Loucy (cell line): ENCODE data around the gene RBPJL.

Experiments used
- H2AFZ ChIP-seq: fragments of 200-600 bp; sonication (generic); 2 replicates; pipeline ENCODE4 v1.6.0; 2016; ENCODE audit warnings: antibody characterized with exemption, mild to moderate bottlenecking, low read length, moderate library complexity
- H3F3A ChIP-seq: fragments of 200-600 bp; 2 replicates; pipeline ENCODE4 v1.6.0; 2016; ENCODE audit warnings: antibody characterized with exemption, low read depth, mild to moderate bottlenecking
- H3K27me3 ChIP-seq: fragments of 200-600 bp; sonication (generic); 2 replicates; pipeline ENCODE4 v1.6.1; 2014; ENCODE audit warnings: low read length, mild to moderate bottlenecking; ENCODE audit not compliant: insufficient read depth, poor library complexity, severe bottlenecking
- H3K36me3 ChIP-seq: fragments of 200-600 bp; sonication (generic); 2 replicates; pipeline ENCODE4 v1.6.1; 2016; ENCODE audit warnings: low read length; ENCODE audit not compliant: insufficient read depth
- H3K4me1 ChIP-seq: fragments of 200-600 bp; sonication (generic); 2 replicates; pipeline ENCODE4 v1.5.1; 2014; ENCODE audit warnings: low read length, mild to moderate bottlenecking; ENCODE audit not compliant: insufficient read depth, poor library complexity, severe bottlenecking
- H3K4me2 ChIP-seq: fragments of 200-600 bp; sonication (generic); 2 replicates; pipeline ENCODE4 v1.6.0; 2014; ENCODE audit warnings: antibody characterized with exemption, low read length, low read depth, mild to moderate bottlenecking; ENCODE audit not compliant: poor library complexity, severe bottlenecking
- H3K4me3 ChIP-seq: fragments of 200-600 bp; sonication (generic); 2 replicates; pipeline ENCODE4 v1.5.1; 2014; ENCODE audit warnings: low read length, mild to moderate bottlenecking, mixed read lengths; ENCODE audit not compliant: poor library complexity, severe bottlenecking
- H3K79me2 ChIP-seq: fragments of 200-600 bp; sonication (generic); 2 replicates; pipeline ENCODE4 v1.6.1; 2014; ENCODE audit warnings: low read length; ENCODE audit not compliant: insufficient read depth
- H3K9ac ChIP-seq: fragments of 200-600 bp; sonication (generic); 2 replicates; pipeline ENCODE4 v1.6.0; 2014; ENCODE audit warnings: mild to moderate bottlenecking, low read depth, low read length, moderate library complexity; ENCODE audit not compliant: poor library complexity, severe bottlenecking
- H3K9me2 ChIP-seq: fragments of 200-600 bp; sonication (generic); replicated peaks from 2 replicates; pipeline ENCODE4 v1.6.1; 2016; ENCODE audit warnings: low read depth, low read length, mixed read lengths
- H3K9me3 ChIP-seq: fragments of 200-600 bp; sonication (generic); 2 replicates; pipeline ENCODE4 v1.6.1; 2014; ENCODE audit warnings: mild to moderate bottlenecking, antibody characterized with exemption, low read length, low read depth; ENCODE audit not compliant: insufficient read depth
- H4K20me1 ChIP-seq: fragments of 200-600 bp; sonication (generic); 2 replicates; pipeline ENCODE4 v1.6.0; 2014; ENCODE audit warnings: antibody characterized with exemption, low read length, mild to moderate bottlenecking; ENCODE audit not compliant: insufficient read depth, poor library complexity, severe bottlenecking
- CTCF ChIP-seq: fragments of 200-600 bp; sonication (generic); conservative IDR thresholded peaks from 2 replicates; pipeline ENCODE4 v1.5.1; 2014; ENCODE audit warnings: mild to moderate bottlenecking, antibody characterized with exemption, low read length
- EZH2phosphoT487 ChIP-seq: fragments of 200-600 bp; IDR thresholded peaks from 2 replicates; pipeline ENCODE4 v1.6.1; 2018; ENCODE audit warnings: antibody characterized with exemption, mild to moderate bottlenecking, moderate library complexity, borderline replicate concordance

The RBPJL gene

GRCh38 chr20:45307076-45307640, 518 bp downstream of the RBPJL start:
- H3K4me3 ChIP-seq: no peak overlapping the region
- no peaks in the 10 kb centered on the region for H3K9me2 ChIP-seq
- TF ChIP-seq EZH2phosphoT487: no peak
- TF ChIP-seq CTCF: no peak
- H3K36me3 ChIP-seq: no peaks in the 10 kb centered on the region
- H3K4me2 ChIP-seq: no peak overlapping the region
- no peaks in the 10 kb centered on the region for H3K79me2 ChIP-seq
- no peak overlapping the region for H3K9ac ChIP-seq
- H3K9me3 ChIP-seq: no peaks in the 10 kb centered on the region
- H3F3A ChIP-seq: no peaks in the 10 kb centered on the region
- no peaks in the 10 kb centered on the region for H4K20me1 ChIP-seq
- H3K27me3 ChIP-seq: no peaks in the 10 kb centered on the region
- no peaks in the 10 kb centered on the region for H3K4me1 ChIP-seq
- H2AFZ ChIP-seq: no peak overlapping the region

GRCh38 chr20:45308117-45308778, 1.6 kb downstream of the RBPJL start, which contains the start of gene MATN4:
Gene MATN4 (minus strand): TSS chr20:45308299. CDS start chr20:45305582, 2,717 bp downstream.
- Histone ChIP-seq H3K9me2 (no peaks in the 10 kb centered on the region), H3K9me3 (no peaks in the 10 kb centered on the region), H3K4me1 (no peaks in the 10 kb centered on the region), H3K4me2 (no peak within 1 kb of the TSS), H3K27me3 (no peaks in the 10 kb centered on the region), H4K20me1 (no peaks in the 10 kb centered on the region), H3K4me3 (no peak within 1 kb of the TSS), H3K79me2 (no peaks in the 10 kb centered on the region), H3K9ac (no peak within 1 kb of the TSS), H2AFZ (no peak within 1 kb of the TSS), H3F3A (no peaks in the 10 kb centered on the region), H3K36me3 (no peaks in the 10 kb centered on the region)
- no peak for TF ChIP-seq EZH2phosphoT487
- TF ChIP-seq CTCF: no peak

- H3K4me2 ChIP-seq: no peak overlapping the region
- H3K27me3 ChIP-seq: no peaks in the 10 kb centered on the region
Observed at GRCh38 chr20:45309075-45309474, 2.4 kb downstream of the RBPJL start.

More at GRCh38 chr20:45309075-45309474, 2.4 kb downstream of the RBPJL start:
- Histone ChIP-seq H3K9me2 (no peaks in the 10 kb centered on the region), H3K9me3 (no peaks in the 10 kb centered on the region), H3K4me1 (no peaks in the 10 kb centered on the region), H3K4me3 (no peak overlapping the region), H2AFZ (no peak overlapping the region), H3K9ac (no peak overlapping the region), H3K36me3 (no peaks in the 10 kb centered on the region), H3K79me2 (no peaks in the 10 kb centered on the region), H4K20me1 (no peaks in the 10 kb centered on the region), H3F3A (no peaks in the 10 kb centered on the region)
- no peak for TF ChIP-seq CTCF
- no peak for TF ChIP-seq EZH2phosphoT487
